Subcutaneous adipose tissue (tissue), 4 donors: ENCODE results near the gene LRRC1. TPM values are rescaled to one million over a fixed set of nuclear protein-coding genes. Genes with fewer than 3 reads are reported as not detected.

Experiments
- CTCF ChIP-seq: fragments of 450-650 bp; IDR thresholded peaks from one replicate; pipeline ENCODE4 v1.5.1; 2016; ENCODE audit warnings: low read depth, mild to moderate bottlenecking, control low read depth, antibody characterized with exemption, moderate library complexity
- total RNA-seq, 4 donors: library from RNA; depleted of rRNA; stranded (reverse); fragments of >200 nt; gene quantifications; one replicate each; pipeline ENCODE4 v1.1.0, GENCODE V29; 2016

The LRRC1 gene
- total RNA-seq, 4 donors from 2014 or later: 10.5 to 28.3 (median 18.0) TPM

GRCh38 chr6:53960311-53960710 lies 165.5 kb downstream of the LRRC1 start:
- no peak for TF ChIP-seq CTCF

DNA sequence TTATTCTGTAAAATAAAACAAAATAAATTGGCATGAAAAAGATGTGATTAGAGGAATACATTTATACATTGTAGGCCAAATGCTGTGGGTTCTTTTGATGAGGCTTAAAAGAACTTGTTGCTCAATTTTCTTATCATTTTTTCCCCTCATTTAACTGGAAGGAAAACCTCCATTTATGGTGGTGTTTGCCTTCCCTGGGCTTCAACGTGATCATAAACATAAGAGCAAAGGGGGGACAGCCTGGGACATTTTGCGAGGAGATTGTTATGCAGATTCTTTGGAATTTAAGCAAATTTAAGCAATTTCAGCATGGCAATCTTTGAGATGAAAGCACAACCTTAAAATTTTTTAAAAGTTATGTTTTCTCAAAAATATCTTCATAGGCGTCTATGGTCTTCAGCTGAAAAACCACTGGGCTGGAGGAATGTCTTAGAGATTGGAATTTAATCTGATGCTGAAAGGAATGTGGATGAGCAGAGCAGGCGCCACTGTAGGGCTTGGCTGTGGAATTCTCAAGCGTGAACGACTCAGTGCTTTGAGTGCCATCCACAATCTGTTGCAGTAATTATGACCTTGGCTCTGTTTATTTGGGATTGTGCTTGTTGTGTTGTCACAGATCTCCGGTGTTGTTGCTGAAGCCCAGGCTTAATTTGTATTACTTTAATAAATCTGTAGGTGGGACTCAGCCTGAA lies 167.0 kb downstream of the LRRC1 start:
- TF ChIP-seq CTCF: no peak

GRCh38 chr6:53962646-53963045 lies 167.8 kb downstream of the LRRC1 start:
- TF ChIP-seq CTCF: no peak

DNA sequence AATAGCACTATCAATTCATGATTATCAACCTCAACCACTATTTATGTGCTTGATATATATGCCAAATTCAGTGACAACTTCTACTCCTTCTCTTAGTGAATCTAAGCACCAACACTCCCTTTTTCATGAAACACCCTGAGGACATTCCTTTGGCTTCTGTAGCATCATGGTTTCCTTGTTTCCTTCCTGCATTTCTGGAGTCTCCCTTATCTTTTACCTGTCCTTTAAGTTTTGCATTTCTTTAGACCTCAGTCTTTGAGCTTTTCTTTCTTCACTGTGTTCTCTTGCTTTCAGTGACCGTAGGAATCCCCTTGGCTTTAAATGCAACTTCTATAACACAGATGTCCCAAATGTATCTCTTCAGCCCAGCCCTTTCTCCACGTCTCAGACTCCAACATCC lies 172.6 kb downstream of the LRRC1 start:
- no peak for TF ChIP-seq CTCF

Other genes starting within 250 kb of the LRRC1 start
- 100 to 1,000 TPM in 1 of 4 donors, 10 to 100 TPM in 3; 46.9 to 114 (median 56.8) TPM for gene GCLC, start 249.9 kb upstream of the LRRC1 start, total RNA-seq
- gene KLHL31, start 129.2 kb upstream of the LRRC1 start, total RNA-seq: 10 to 100 TPM in 2 of 4 donors, 1 to 10 TPM in 2; 8.3 to 46.5 (median 16.1) TPM